ENCODE measurements around the gene RALY.

DNA sequence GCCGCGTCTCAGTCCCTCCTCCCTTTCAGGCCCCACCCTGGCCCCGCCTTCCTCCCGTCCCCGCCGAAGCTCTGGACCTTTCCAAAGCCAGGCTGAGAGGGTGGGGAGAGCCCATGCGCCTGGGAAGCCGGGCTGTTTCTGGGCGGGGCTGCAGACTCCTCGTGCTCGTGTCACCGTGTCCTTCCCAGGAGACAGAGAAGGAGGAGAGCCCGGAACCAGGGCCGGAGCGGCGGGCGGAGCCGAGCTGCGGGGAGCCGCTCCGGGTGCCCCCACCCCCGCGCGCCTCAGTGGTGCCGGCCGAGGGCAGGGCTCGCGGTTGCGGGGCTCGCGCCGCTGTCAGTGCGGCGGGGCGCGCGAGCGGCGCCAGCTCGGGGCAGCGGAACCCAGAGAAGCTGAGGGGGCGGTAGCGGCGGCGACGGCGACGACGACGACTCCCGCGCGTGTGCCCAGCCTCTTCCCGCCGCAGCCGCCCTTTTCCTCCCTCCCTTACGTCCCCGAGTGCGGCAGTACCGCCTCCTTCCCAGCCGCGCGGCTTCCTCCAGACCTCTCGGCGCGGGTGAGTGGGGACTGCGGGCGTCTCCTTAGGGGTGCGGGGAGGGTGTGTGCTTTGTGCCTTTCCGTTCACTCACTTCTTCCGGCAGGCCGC is at the start of gene RALY:
- TF ChIP-seq, protein P1, sequence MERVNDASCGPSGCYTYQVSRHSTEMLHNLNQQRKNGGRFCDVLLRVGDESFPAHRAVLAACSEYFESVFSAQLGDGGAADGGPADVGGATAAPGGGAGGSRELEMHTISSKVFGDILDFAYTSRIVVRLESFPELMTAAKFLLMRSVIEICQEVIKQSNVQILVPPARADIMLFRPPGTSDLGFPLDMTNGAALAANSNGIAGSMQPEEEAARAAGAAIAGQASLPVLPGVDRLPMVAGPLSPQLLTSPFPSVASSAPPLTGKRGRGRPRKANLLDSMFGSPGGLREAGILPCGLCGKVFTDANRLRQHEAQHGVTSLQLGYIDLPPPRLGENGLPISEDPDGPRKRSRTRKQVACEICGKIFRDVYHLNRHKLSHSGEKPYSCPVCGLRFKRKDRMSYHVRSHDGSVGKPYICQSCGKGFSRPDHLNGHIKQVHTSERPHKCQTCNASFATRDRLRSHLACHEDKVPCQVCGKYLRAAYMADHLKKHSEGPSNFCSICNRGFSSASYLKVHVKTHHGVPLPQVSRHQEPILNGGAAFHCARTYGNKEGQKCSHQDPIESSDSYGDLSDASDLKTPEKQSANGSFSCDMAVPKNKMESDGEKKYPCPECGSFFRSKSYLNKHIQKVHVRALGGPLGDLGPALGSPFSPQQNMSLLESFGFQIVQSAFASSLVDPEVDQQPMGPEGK (CRISPR knock-in tag; IDR thresholded peaks at IDR 0.05; ENCODE audit: borderline replicate concordance) = no peak
- TF ChIP-seq RARB (CRISPR knock-in tag; IDR thresholded peaks at IDR 0.05) = no peak
- TF ChIP-seq, protein P2, sequence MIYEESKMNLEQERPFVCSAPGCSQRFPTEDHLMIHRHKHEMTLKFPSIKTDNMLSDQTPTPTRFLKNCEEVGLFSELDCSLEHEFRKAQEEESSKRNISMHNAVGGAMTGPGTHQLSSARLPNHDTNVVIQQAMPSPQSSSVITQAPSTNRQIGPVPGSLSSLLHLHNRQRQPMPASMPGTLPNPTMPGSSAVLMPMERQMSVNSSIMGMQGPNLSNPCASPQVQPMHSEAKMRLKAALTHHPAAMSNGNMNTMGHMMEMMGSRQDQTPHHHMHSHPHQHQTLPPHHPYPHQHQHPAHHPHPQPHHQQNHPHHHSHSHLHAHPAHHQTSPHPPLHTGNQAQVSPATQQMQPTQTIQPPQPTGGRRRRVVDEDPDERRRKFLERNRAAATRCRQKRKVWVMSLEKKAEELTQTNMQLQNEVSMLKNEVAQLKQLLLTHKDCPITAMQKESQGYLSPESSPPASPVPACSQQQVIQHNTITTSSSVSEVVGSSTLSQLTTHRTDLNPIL (CRISPR knock-in tag; IDR thresholded peaks at IDR 0.05; ENCODE audit: low read depth) = no peak
- TF ChIP-seq ZFP3 (CRISPR knock-in tag; IDR thresholded peaks at IDR 0.05) = no peak
- no peak for TF ChIP-seq PPARA (CRISPR knock-in tag; IDR thresholded peaks at IDR 0.05; ENCODE audit: borderline replicate concordance)
- TF ChIP-seq, protein P3, sequence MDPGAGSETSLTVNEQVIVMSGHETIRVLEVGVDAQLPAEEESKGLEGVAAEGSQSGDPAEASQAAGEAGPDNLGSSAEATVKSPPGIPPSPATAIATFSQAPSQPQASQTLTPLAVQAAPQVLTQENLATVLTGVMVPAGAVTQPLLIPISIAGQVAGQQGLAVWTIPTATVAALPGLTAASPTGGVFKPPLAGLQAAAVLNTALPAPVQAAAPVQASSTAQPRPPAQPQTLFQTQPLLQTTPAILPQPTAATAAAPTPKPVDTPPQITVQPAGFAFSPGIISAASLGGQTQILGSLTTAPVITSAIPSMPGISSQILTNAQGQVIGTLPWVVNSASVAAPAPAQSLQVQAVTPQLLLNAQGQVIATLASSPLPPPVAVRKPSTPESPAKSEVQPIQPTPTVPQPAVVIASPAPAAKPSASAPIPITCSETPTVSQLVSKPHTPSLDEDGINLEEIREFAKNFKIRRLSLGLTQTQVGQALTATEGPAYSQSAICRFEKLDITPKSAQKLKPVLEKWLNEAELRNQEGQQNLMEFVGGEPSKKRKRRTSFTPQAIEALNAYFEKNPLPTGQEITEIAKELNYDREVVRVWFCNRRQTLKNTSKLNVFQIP (CRISPR knock-in tag; IDR thresholded peaks at IDR 0.05; ENCODE audit: borderline replicate concordance, low read depth) = no peak
- 0 out of 2 replicates have a peak, but pooled peaks have one; percentile 28 for TF ChIP-seq OSR1 (CRISPR knock-in tag; IDR thresholded peaks at IDR 0.05)
- TF ChIP-seq ZFP30 (CRISPR knock-in tag; IDR thresholded peaks at IDR 0.05) = no peak
- TF ChIP-seq ZNF565 (CRISPR knock-in tag; conservative IDR thresholded peaks at IDR 0.05; ENCODE audit: low read depth) = no peak
- TF ChIP-seq SNAI2 (CRISPR knock-in tag; IDR thresholded peaks at IDR 0.05) = no peak
- TF ChIP-seq ZNF8 (CRISPR knock-in tag; IDR thresholded peaks at IDR 0.05) = peak; percentile 17; the same call in 1 of the 2 replicates
- no peak for TF ChIP-seq ISL1 (CRISPR knock-in tag; IDR thresholded peaks at IDR 0.05)
